ENCODE measurements around the gene EMC1.
"Not testable (repeated sequence)": the region's sequence is repeated elsewhere in the genome, so short reads cannot be mapped to it uniquely, and the experiment has no call there.

Gene EMC1

DNA sequence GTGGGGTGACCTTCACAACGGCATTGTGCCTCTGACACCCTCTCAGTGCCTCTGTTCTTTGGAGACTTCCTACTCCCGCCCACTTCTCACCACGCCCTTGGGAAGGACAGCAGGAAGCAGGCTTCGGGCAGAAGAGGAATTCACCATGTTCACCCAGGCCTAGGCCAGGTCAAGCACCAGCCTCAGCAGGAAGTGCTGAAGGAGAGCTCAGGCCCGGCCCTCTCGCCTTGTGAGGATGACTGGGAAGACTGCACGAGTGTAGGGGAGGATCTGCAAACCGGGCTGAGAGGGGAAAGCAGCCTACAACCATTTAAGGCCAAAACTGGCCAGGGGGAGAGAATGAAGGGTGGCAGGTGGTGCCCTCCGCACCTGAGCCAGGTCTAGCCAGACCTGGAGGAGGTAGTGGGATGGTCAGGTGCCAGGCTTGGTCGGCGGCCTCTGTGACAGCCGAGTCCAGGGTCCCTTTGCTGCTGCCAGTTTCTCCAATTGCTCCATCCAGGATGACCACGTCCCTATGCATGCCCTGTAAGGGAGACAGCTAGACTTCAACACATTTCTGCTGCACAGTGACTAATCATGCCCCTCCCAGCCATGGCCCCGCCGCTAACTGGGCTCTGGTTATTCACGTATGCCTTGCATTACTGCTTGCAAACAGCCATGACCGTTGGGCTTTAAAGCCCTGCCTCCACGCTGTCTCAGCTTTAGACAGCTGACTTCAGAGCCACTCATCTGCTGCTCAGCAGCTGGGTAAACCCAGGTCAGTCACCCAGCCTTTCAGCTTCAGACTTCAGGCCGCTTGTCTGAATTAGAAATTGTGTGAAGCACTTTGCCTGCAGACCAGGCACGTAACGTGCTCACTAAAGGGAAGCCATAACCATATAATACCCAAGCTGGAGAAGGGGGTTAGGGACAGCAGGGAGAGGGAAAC is 9.2 kb upstream of the EMC1 start:
- DNase-seq (ENCODE audit: low read depth in 2 of 2), result no peak

DNA sequence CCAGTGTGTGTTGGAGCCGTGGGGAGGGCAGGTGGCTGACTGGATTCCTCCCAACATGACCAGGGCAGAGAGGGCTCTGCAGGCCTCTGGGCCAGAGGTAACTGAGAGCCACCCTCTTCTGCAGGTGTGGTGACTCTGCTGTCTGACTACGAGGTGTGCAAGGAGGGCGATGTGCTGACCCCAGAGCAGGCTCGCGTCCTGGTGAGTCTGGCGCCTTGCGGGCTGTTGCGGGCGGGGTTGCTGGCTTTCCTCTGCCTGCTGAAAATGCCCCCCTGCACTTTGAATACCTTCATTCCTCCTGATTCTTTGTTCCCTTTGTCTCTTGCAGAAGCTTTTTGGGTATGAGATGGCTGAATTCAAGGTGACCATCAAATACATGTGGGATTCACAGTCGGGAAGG is 7.0 kb upstream of the EMC1 start:
- no peak for DNase-seq (ENCODE audit: low read depth in 2 of 2)

DNA sequence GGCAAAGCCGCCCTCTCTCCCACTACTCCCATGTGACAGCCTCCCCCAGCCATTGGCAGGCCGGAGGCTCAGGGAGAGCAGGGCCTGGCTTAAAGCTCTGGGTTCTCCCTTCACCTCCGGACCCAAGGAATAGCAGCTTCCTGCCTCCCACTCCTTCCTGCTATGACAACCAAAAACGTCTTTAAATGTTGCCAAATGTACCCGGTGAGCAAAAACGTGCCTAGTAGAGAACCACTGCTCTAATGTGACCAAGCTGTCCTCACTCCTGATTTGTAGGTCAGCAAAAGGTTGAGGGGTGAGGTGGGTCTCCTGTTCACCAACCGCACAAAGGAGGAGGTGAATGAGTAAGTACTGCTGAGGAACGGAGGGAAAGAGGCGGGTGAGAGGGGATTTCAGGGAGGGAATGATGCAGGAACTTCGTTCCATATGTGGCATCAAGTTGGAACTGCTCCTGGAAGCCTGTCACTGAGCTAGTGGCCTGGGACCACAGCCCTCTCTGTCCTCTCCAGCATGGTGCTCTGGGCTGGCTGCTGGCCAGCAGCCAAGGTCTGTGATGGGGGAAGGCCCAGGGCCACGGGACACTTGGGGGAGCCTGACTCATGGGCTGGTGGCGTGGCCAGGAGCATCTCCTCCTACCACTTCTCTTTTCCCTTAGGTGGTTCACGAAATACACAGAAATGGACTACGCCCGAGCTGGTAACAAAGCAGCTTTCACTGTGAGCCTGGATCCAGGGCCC is 6.0 kb upstream of the EMC1 start:
- peak; percentile 19 to 23 for DNase-seq (ENCODE audit: low read depth in 2 of 2)

DNA sequence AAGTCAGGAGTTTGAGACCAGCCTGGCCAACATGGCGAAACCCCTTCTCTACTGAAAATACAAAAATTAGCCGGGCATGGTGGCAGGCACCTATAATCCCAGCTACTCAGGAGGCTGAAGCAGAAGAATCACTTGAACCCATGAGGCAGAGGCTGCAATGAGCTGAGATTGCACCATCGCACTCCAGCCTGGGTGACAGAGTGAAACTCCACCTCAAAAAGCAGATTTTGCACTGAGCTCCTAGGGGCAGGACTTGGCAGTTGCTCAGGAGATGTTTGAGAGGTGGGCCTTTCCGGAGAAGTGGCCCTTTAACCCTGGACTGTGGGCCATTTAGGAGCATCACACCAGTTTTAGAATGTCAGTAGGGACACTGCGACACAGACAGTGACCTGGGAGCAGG is 5.0 kb upstream of the EMC1 start:
- not testable (repeated sequence) for DNase-seq (ENCODE audit: low read depth in 2 of 2)

DNA sequence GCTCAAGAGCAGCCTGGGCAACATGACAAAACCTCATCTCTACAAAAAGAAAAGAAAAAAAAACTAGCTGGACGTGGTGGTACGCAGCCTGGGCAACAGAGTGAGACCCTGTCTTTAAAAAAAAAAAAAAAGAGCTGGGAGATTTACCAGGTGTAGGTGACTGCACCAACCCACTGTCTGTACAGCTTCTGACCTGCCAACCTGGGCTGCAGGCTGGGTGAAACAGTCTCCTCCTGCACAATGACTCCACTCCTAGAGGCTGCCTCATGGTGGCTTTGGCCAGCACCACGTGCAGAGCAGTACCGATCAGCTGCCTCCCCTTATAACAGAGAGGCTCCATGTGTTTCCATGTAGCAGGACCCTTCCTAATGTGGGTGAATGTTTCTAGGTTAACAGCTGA is 4.0 kb upstream of the EMC1 start:
- DNase-seq (ENCODE audit: low read depth in 2 of 2), result no peak

DNA sequence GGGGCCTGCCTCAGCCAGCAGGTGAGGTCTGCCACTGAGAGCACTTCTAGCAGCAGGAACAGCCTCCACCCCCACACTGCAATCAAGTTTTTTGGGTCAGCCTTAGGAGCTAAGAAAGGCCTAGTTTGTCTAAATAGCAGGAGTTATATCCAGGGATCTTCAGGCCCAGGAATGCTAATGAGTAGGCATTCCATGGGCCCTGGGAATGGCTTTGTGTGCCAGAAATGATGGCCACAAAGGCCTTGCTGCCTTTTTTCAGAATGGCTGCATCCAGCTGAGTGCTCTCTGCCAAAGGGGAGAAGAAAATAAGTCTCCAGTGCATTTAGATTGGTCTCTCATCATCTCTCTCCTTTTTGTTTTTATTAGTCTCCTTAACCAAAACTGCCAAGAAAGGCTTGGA is 3.1 kb upstream of the EMC1 start:
- no peak for DNase-seq (ENCODE audit: low read depth in 2 of 2)

DNA sequence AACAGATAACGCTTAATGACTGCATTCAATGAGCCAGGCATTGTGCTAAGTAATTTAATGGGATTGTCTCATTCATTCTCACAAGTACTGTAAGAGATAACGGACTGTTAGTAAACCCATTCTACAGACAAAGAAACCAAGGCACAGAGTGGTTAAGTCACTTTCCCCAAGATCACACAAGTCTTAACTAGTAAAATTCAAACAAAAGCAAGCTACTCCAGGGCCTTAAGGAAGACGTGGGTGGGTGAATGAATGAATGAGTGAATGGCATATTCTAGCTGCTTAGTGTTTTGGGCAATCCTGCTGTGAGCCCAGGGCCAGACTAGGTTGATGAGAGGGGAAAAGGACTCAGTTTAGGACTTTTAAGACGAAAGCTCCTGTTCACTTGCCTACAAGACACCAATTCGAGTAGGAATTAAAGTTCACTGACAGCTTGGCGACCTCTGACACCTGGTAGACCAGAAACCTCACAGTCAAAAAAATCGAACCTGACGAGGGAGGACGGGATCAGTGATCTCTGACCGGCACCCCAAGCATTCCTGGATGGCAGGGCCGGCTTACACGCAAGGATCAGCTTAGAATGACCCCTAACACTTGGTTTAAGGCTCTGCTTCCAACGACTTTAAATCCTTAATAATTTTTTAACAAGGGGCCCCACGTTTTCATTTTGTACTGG is 557 bp downstream of the EMC1 start:
- no peak for DNase-seq (ENCODE audit: low read depth in 2 of 2)

DNA sequence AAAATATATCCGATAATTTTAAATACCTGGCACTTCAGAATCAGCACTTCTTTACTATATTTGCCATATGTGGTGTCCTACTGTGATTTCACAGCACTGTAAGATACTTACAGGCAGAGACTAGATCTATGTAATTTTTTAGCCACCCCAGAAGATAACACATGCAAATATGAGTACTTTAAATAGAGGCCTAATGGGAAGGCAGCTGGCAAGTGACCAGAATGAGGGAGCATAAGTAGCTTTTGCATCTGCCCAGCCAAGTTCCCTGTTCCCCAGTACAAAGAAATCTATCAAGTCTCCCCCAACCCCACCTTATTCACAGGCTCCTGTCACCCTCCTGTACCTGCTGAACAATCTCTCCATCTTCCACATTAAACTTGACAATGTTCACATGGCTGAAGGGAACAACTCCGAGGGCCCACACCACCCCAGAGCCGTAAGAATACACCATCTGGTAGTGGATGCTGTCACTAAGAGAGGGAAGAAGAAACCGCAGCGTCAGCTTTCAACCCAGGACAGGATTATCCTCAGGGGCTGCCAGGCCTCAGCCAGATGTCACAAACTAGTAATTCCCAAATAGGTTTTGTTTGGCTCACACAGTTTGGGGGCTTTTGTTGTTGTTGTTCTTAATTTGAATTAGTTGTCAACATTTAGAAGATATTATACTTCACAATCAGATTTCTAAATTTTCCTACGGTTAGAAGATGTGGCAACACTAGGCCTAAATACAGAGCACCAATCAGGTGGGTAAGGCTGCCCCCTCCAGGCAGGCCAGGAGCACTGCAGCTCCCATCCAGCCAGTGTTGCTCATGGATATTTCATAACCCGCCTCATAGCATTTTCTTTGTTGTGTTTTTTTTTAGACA is 10.4 kb downstream of the EMC1 start:
- DNase-seq (ENCODE audit: low read depth in 2 of 2), result peak; percentile 25 to 28

DNA sequence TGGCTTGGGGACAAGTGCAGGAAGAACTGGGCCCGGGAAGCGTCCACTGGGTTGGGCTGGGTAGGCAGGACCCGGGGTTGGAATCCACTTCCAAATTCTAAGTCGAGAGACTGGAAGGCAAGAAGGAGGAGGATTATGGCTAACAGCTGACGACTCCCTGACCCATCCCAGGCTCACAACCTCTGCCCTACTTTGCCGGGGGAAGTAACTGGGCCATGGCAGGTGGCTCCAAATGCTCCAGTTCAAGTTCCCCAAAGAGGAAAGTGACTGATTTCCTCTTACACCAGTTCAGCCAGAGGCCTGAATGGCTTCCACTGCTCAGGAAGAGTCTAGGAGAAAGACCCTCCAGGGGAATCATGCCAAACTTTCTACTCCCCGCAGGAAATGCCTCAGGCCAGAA is 11.4 kb downstream of the EMC1 start:
- no peak for DNase-seq (ENCODE audit: low read depth in 2 of 2)

DNA sequence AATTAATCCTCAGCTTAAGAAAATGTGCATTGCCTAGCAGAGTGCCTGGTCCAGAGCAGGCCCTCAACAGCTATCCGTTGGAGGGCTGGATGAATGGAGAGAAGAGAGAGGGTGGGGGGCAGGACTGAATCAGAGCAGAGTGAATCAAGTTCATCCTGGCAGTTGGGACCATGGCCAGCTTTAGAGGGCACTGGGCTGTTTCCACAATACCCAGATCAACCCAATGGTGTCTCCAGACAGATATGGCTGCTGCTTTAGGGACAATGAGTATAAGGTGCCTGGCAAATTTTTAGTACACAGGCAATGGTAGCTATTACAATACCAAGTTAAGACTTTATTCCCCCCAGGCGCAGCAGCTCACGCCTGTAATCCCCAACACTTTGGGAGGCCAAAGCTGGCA is 17.1 kb downstream of the EMC1 start:
- DNase-seq (ENCODE audit: low read depth in 2 of 2), result no peak

DNA sequence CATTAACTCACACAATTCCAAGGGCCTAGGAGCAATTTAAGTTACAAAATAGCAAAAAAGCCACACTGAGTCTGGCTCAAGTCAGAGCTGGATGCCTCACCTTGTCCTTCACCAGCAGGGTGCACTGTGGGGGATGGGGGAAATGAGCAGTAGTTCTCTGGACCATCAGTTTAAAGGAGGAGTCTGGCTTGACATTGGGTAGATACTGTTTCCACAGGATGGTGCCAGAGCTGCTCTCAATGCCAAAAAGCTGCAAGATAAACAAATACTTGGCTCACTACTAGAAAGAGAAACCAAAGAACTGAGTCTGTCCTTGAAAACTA is 18.8 kb downstream of the EMC1 start:
- DNase-seq (ENCODE audit: low read depth in 2 of 2), result no peak

DNA sequence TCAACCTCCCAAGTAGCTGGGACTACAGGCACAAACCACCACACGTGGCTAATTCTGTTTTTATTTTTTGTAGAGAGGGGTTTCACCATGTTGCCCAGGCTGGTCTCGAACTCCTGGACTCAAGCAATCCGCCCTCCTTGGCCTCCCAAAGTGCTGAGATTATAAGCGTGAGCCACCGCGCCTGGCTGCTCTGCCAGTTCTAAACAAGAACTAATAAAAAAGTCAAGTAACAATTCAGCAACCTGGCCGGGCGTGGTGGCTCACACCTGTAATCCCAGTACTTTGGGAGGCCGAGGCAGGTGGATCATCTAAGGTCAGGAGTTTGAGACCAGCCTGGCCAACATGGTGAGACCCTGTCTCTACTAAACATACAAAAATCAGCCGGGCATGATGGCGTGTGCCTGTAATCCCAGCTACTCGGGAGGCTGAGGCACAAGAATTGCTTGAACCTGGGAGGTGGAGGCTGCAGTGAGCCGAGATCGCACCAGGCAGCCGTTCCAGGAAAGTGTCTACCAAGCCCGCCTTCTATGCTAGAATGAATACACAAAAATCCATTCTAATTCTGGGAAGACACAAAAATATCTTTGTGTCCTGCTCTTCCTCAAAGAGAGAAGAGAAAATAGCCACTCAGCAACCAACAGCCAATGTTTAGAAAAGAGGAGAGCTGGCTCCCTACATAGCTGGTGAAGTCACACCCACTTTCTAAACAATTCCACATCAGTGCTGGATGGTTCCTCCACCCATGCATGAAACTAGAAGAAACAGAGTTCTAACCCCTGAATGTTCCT is 19.4 kb downstream of the EMC1 start:
- DNase-seq (ENCODE audit: low read depth in 2 of 2), result not testable (repeated sequence)

DNA sequence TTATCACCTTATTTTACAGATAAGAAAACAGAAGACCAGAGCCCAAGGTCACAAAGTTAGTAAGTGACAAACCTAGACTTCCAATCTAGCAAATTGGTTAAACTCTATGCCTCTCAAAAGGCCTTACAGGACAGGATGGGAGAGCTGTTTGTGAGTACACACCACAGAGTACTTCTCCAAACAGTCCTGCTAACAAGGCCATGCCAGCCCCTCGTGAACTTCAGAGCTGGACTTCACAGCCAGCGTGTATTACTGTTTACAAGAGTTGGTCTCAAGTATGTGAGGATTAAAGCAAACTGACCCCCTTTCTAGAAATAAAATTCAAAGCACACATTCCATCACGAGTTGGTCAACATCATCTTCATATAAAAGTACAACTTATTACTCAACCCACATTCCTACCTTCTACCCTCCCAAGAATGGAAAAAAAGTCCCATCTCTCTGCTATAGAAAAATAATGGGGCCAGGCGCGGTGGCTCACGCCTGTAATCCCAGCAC is 21.4 kb downstream of the EMC1 start:
- no peak for DNase-seq (ENCODE audit: low read depth in 2 of 2)

DNA sequence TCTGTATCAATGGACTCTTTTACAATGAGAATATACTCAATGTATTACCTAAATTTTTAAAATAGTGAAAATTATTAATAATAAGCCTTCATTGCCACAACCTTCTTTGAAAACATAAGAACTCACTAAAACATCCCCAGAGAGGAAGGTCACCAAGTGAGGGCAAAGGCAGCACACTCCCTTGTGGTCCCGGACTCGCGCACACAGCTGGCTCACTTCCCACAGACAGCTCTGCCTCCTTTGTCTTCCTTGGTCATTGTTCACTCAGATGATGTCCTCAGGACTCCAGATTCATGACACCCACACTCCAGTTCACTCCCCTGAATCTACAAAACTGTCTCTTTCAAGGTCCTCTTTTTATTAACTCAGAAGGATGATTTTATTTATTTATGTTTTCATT is 22.1 kb downstream of the EMC1 start:
- no peak for DNase-seq (ENCODE audit: low read depth in 2 of 2)

DNA sequence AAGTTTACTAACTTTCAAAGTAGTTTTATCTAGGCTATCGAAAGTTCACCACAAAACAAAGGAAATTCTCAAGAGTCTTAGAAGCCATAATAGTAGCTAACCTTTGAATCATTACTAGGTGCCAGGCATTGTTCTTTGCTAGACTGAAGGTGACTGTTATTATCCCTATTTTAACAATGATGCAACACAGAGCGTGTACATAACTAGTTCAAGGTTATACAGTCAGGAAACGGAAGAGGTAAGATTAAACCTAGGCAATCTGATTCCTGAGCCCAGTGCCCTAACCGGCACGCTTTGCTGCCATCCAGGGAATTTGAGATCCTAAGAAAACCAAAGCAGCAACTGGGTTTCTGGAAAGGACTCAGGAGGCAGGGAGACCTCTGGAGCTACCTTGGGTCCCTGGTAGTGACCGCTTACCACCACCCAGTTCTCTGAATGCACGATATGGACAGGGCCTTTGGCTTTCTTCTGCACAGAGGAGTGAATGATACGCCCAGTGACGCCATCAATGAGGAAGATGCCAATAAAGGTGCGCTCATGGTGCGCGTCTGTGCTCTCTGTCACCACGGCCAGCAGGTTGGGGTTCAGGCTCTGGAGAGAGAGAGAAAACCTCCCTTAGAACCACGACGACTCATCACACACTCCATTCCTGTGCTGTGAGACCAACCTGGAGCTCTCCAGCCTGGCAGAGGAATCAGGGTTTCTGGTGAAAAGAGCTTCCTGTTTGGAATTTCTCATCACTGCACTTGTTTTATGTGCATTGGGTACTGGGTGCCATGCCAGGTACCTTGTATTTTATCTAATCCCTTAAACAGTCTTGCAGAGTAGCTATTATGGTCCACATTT is 28.1 kb downstream of the EMC1 start:
- DNase-seq (ENCODE audit: low read depth in 2 of 2), result no peak

DNA sequence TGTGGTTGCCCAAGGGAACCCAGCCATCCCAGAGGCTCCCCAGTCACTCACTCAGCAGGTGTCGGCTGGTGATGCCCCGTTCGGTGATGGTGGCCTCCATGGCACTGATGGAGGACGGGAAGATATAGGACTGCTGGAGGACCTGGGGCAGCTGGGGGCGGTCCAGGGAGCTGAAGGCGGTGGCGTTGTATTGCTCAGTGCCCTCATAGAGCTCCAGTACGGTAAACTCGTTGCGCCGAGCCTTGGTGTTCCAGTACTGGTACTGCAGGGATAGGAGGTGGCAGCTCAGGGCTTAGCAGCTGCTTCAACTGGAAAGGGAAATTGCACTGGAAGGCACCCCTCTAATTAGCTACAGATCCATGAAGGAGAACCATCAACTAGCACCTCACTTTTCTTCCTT is 28.8 kb downstream of the EMC1 start:
- DNase-seq (ENCODE audit: low read depth in 2 of 2), result no peak

DNA sequence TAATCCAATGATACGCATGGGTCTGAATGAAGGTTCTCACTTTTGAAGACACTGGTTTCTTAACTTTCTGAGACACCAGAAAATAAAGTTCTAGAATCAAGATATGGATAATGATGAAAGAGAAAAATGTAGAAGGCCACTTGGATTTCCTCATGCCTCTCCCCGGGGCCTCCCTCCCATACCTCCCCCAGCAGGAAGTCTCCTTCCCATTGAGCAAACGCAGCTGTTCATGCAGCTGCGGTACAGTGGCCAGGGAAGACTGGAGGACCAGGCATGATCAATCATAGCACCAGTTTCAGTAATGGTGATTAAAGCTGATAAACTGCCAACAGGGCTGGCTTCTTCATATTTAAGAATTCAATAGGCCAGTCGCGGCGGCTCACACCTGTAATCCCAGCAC is 30.3 kb downstream of the EMC1 start:
- DNase-seq (ENCODE audit: low read depth in 2 of 2), result no peak

DNA sequence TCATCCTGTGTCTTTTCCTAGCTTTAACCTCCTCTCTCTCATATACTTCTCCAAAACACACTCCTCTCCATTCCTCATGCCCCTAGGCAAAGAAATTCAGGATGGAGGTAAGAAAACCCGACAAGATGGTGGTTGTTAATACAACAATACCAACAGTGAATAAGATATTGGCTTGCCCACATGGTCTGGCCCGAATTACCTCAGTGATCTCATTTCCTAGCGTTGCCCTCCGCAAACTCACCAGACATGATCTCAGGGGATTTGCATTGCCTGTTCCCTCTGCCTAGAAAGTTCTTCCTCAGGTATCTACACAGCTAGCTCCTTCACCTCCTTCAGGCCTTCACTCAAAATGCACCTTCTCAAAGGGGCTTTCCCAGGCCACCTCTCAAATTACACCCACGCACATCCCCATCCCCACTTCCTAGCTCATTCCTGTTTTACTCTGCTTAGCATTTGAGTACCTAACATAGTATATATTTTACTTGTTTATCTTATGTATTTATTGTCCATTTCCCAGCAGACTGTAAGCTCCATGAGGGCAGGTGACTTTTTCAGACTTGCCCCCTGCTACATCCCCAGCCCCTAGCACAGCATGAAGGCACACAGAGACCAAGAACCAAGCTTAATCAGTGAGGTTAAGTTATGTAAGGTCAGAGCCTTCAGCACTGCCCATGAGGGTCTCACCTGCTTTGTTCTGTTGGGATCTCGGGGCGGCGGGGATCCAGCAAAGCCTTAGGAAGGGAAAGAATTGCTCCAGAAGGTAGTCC is 31.1 kb downstream of the EMC1 start:
- DNase-seq (ENCODE audit: low read depth in 2 of 2), result no peak

DNA sequence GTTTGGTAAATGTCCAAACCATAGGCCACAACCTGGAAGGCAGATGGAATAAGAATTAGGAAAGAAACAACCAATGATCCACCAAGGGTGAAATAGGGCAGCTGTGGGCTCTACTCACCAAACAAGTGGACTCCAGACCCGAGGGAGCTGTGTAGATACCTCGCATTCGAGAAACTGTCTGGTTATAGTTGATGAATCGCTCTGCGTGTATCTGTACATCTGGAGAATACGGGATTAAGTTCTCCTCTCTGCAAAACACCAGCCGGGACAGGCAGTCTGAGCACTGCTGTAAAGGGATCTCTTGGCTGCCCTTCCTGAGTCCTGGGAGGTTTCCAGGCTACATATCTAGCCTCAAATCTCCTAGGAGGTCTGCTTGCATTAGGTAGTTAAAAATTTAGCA is 31.9 kb downstream of the EMC1 start:
- DNase-seq (ENCODE audit: low read depth in 2 of 2), result no peak

Data from stimulated activated CD8-positive, alpha-beta memory T cell treated with anti-CD3 and anti-CD28 coated beads, Interleukin-15, amount 100 ng/mL, for 48 hours (primary cell).